CD1c-positive myeloid dendritic cell (primary cell): ENCODE measurements around the gene TMEM165.

ENCODE experiments used
- DNase-seq: peaks from one replicate; pipeline ENCODE4 v3.0.0-alpha.2; 2016; ENCODE audit errors: extremely low spot score

The TMEM165 gene

DNA sequence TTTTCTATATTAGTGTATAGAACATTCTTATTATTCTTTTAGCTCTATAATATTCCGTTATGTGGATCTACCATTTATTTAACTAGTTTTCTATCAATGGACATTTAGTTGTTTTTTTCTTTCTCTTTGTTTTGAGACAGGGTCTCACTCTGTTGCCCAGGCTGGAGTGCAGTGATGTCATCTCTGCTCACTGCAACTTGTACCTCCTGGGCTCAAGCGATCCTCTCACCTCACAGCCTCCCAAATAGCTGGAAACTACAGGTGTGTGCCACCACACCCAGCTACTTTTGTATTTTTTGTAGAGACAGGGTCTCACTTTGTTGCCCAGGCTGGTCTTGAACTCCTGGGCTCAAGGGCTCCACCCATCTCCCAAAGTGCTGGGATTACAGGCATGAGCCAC lies 10.8 kb downstream of the TMEM165 start:
- no peak for DNase-seq

GRCh38 chr4:55407119-55407518 lies 11.4 kb downstream of the TMEM165 start:
- no peak for DNase-seq

- no peak for DNase-seq
These were observed 12.0 kb downstream of the TMEM165 start for GRCh38 chr4:55407764-55408163.

- peak; percentile 49 for DNase-seq
These were observed 13.9 kb downstream of the TMEM165 start for GRCh38 chr4:55409468-55410171.

- DNase-seq, result no peak
These were observed 14.7 kb downstream of the TMEM165 start for GRCh38 chr4:55410431-55410830.

- no peak for DNase-seq
These were observed 15.9 kb downstream of the TMEM165 start for GRCh38 chr4:55411621-55412020.

- no peak for DNase-seq
These were observed 20.4 kb downstream of the TMEM165 start for GRCh38 chr4:55416176-55416575.

- no peak for DNase-seq
These were observed 29.0 kb downstream of the TMEM165 start for GRCh38 chr4:55424791-55425190.

- no peak for DNase-seq
These were observed 36.1 kb downstream of the TMEM165 start for GRCh38 chr4:55431710-55432336.

GRCh38 chr4:55435141-55435841 lies 39.5 kb downstream of the TMEM165 start:
- DNase-seq, result no peak

- no peak for DNase-seq
These were observed 41.6 kb downstream of the TMEM165 start for GRCh38 chr4:55437356-55437796.

DNA sequence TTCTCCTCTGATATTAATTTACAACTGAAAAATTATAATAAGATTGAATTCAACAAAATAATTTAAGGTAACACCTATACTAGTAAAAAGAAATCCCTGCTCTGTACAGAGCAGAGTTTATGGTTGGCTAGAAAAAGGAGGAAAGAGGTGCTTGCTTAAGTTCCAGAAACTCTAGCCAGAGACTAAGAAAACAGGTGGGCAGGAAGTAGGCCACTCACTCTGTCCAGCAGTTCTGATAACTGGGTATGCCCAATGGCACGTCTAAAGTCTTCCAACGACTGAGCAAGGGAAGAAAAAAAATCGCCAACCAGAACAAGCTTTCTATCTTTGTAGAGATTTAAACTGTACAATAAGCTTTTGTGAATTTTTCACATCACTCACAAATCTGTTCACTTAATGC lies 42.1 kb downstream of the TMEM165 start:
- no peak for DNase-seq

DNA sequence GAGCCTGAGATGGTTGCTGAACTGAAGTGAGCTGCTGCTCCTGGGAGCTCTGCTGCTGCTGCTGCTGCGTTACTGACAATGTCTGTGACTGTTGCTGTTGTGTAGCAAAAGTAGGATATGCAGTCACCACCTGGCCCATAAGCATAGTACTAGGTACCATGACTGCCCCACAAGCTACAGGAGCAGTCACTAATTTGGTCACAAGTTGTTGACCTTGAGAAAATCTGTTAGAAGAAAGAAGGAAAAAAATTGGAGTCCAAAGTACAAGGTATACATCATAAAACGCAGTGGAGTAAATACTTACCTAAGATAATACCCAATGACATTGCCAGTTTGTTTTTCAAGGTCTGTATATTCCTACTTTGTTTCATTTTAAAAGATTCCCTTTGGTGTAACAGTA lies 42.6 kb downstream of the TMEM165 start:
- DNase-seq, result no peak

DNA sequence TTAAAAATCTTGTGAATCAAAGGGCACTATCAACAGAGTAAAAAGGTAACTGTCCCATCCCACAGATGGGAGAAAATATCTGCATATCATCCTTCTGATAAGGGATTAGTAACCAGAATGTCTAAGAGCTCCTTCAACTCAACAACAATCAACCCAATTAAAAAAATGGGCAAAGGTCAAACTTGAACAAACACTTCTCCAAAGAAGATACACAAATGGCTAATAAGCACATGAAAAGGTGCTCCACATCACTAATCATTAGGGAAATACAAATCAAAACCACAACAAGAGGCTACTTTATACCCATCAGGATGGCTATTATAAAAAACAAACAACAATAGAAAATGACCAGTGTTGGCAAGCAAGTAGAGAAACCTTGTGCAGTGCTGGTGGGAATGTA lies 43.3 kb downstream of the TMEM165 start:
- no peak for DNase-seq

DNA sequence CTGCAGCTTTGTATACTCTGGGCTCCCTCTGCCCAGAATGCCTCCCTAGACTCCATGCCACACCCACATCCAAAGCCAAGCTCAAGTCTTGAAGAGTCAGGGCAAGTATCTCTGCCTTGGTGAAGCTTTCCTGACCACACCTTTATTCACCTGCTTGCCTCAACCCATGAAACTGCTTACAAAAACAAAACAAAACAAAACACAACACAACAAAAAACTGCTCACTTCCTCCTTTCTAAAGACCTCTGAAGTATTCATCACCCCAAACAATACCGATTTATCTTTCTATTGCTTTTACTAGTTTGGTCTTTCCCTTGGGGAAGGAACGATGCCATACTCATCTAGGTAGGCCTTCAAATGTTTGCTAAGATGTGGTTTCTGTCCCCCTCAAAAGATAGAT lies 45.0 kb downstream of the TMEM165 start:
- no peak for DNase-seq

- DNase-seq, result no peak
These were observed 46.8 kb downstream of the TMEM165 start for GRCh38 chr4:55442541-55442940.

DNA sequence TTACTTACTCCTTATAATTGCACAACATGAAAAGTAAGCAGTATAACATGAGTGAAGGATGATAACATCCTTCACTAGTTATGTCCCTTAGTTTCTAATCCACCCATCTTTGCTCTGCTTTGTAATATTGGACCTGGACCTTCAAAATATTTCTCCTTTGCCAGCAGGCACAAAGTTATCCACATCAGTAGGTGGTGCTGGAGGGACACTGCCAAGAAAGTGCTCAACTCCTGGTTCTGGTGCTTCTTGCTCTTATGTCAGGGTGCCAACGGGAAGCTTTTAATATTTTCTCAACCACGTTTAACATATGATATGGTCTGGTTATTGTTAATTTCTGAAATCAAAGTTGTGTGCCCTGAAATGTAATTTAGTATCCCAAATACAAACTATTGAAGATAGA lies 49.1 kb downstream of the TMEM165 start:
- DNase-seq, result no peak

DNA sequence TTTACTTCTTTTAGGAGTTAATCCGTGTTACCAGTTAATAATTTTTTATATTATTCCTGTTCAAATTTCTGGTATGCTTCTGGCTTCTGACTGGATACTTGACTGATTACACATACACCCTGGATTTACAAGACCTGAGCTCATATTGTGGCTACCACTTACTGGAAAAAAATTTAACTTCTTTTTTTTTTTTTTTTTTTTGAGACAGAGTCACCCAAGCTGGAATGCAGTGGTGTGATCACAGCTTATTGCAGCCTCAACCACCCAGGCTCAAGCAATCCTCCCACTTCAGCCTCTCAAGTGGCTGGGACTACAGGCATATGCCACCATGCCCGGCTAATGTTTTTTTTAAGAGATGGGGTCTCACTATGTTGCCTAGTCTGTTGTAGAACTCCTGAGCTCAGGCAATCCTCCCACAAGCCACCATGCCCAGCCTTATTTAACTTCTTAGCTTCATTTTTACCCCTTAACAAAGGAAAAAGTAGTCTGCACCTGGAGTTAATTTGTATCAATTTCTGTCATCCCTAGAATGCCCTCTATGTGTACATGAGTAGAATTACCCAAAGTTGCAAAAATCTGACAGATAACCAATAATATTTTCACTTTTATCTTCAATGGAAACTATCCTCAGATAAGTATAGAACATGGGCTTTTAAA lies 50.3 kb downstream of the TMEM165 start:
- DNase-seq, result no peak

GRCh38 chr4:55446578-55446922 lies 50.8 kb downstream of the TMEM165 start:
- DNase-seq, result no peak

DNA sequence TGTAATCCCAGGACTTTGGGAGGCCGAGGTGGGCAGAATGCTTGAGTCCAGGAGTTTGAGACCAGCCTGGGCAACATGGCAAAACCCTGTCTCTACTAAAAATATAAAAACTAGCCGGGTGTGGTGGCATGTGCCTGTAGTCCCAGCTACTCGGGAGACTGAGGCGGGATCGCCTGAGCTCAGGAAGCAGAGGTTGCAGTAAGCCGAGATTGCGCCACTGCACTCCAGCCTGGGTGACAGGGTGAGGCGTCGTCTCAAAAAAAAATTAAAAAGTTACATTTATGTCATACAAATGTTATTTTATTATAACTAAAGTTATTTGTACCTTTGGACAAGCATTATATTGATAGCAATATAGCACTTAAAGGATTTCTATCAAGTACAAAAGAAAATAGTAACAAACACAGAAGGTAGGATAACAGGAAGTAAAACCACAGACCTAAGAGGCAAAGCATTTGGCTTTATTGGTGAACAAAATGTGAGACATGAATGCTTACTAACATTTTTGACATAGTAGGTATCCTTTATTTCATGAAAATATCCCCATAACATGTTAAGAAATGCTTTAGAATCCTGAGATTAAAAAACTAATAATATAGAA lies 51.5 kb downstream of the TMEM165 start:
- no peak for DNase-seq

GRCh38 chr4:55447831-55448230 lies 52.1 kb downstream of the TMEM165 start:
- DNase-seq, result no peak

GRCh38 chr4:55450566-55450965 lies 54.8 kb downstream of the TMEM165 start:
- no peak for DNase-seq
